ENCODE data around the gene FADS6. TPM values are rescaled to one million over a fixed set of nuclear protein-coding genes. Genes with fewer than 3 reads are reported as not detected.

Gene FADS6
- polyA plus RNA-seq, 1 of the 3 experiments (the other 2 are of a cell fraction) = not detected

GRCh38 chr17:74842146-74842598 lies 51.3 kb downstream of the FADS6 start:
- 54% methylated on average over 8 of the region's 8 CpGs for WGBS (ENCODE audit: low lambda C conversion rate)
- ChIA-PET CTCF (interaction anchor here (1.0 to 98.1 kb wide), 7 partner anchors 18 to 119 kb away, joined by 3 to 3869 read pairs (median 9); partner anchors contain the start of genes FDXR, GRIN2C, NAT9 and OTOP2), POLR2A (interaction anchor here (1.2 to 2.2 kb wide), 4 partner anchors 14 to 170 kb away, joined by 3 to 9 read pairs (median 7); partner anchors contain the start of gene FDXR)
- H3K27ac ChIP-seq (ENCODE audit: low read depth in 2 of 2, low read length in 1 of 2) = no peak overlapping the region
- H3K4me2 ChIP-seq = peak overlapping the region; percentile 63; the same call in 1 of the 2 replicates
- no peaks in the 10 kb centered on the region for H3F3A ChIP-seq (replicated peaks; ENCODE audit: insufficient read depth)
- no peaks in the 10 kb centered on the region for H3K9me2 ChIP-seq
- no peaks in the 10 kb centered on the region for H4K20me1 ChIP-seq (ENCODE audit: insufficient read depth)
- peak; percentile 66 for DNase-seq
- H3K9me3 ChIP-seq = no peaks in the 10 kb centered on the region
- peaks cover 0 to 4% of the 10 kb centered on the region in 2 experiments for H3K36me3 ChIP-seq (replicated peaks in 1 of 2; ENCODE audit: control insufficient read depth in 1 of 2, insufficient read depth in 2 of 2, low read length in 1 of 2)
- peaks cover 0 to 16% of the 10 kb centered on the region in 2 experiments; a peak in 1 of 4 replicates for H3K4me1 ChIP-seq (ENCODE audit: control insufficient read depth in 1 of 2, insufficient read depth in 2 of 2, low read depth in 1 of 2, low read length in 1 of 2)
- no peaks in the 10 kb centered on the region for H3K27me3 ChIP-seq (ENCODE audit: insufficient read depth)
- peak overlapping the region; percentile 50 to 51; a peak in 3 of 4 replicates for H3K4me3 ChIP-seq (ENCODE audit: low read depth in 2 of 2, low read length in 1 of 2)
- TF ChIP-seq TEAD4 (IDR thresholded peaks at IDR 0.05; ENCODE audit: borderline replicate concordance, insufficient read depth) (no peak), POLR2AphosphoS5 (IDR thresholded peaks at IDR 0.05; ENCODE audit: low read depth, low read length) (no peak), RFX5 (IDR thresholded peaks at IDR 0.05; ENCODE audit: low read length) (peak; percentile 81), EP300 (IDR thresholded peaks at IDR 0.05; ENCODE audit: borderline replicate concordance in 1 of 2, low read depth in 1 of 2, low read length in 1 of 2) (no peak)
- H3K9ac ChIP-seq = no peak overlapping the region
- no peaks in the 10 kb centered on the region for H3K79me2 ChIP-seq (ENCODE audit: insufficient read depth)
- peak overlapping the region; percentile 79; the same call in 1 of the 2 replicates for H2AFZ ChIP-seq (ENCODE audit: low read depth)

DNA sequence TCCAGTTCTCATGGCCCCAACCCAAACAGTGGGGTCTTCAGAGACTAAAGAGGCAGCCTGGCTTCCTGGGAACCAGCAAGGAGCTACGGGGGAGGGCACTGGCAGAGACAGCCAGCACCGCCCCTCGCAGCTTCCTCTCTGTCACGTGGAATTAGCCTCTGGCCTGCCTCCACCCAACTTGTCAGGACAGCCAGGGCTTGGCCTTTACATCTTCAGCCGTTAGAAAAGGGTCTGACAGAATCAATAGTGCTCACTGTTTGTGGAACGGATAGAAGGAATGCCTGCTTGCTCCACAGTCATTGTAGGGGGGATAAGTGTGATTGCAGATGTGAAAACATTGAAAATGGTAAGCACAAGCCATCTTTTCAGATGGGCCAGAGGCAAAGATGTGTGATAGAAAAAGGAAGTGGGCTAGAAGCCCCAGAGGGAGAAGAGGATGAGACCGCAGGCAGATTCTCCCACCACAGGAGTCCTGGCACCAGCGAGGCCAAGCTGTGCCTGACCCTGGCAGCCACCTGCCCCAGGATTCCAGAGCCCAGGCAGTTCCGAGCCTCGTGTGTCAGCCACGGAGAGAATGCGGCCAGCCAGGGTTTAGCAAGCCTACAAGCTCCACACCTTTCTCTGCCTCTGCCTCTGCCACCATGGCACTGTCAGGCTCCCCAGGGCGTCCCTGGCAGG lies 52.3 kb downstream of the FADS6 start:
- H3F3A ChIP-seq (replicated peaks; ENCODE audit: insufficient read depth) = no peaks in the 10 kb centered on the region
- no peak overlapping the region for H2AFZ ChIP-seq (ENCODE audit: low read depth)
- no peak overlapping the region for H3K27ac ChIP-seq (ENCODE audit: low read depth in 2 of 2, low read length in 1 of 2)
- WGBS (ENCODE audit: low lambda C conversion rate) = 82% methylated on average over 13 of the region's 13 CpGs
- no peak for DNase-seq
- no peak overlapping the region for H3K4me3 ChIP-seq (ENCODE audit: low read depth in 2 of 2, low read length in 1 of 2)
- CTCF ChIA-PET = interaction anchor here (1.1 to 98.1 kb wide), 5 partner anchors 19 to 121 kb away, joined by 3 to 3869 read pairs (median 16); partner anchors contain the start of genes FDXR, GRIN2C, NAT9 and OTOP2
- peaks cover 0 to 16% of the 10 kb centered on the region in 2 experiments; a peak in 1 of 4 replicates for H3K4me1 ChIP-seq (ENCODE audit: control insufficient read depth in 1 of 2, insufficient read depth in 2 of 2, low read depth in 1 of 2, low read length in 1 of 2)
- H3K79me2 ChIP-seq (ENCODE audit: insufficient read depth) = no peaks in the 10 kb centered on the region
- no peaks in the 10 kb centered on the region for H3K9me2 ChIP-seq
- H3K9ac ChIP-seq = no peak overlapping the region
- no peaks in the 10 kb centered on the region for H3K9me3 ChIP-seq
- H3K4me2 ChIP-seq = no peak overlapping the region
- TF ChIP-seq PBX3 (IDR thresholded peaks at IDR 0.05) = peak; percentile 28; the same call in 1 of the 2 replicates
- TF ChIP-seq EZH2phosphoT487 (IDR thresholded peaks at IDR 0.05; ENCODE audit: borderline replicate concordance, low read depth) = no peak
- no peak for TF ChIP-seq RXRA (IDR thresholded peaks at IDR 0.05; ENCODE audit: borderline replicate concordance, low read depth)
- POLR2A ChIA-PET = interaction anchor here (1.2 kb wide), 1 partner anchor 9 kb away, joined by 3 read pairs; no protein-coding TSS in a partner anchor
- H4K20me1 ChIP-seq (ENCODE audit: insufficient read depth) = no peaks in the 10 kb centered on the region
- H3K27me3 ChIP-seq (ENCODE audit: insufficient read depth) = no peaks in the 10 kb centered on the region
- H3K36me3 ChIP-seq (replicated peaks in 1 of 2; ENCODE audit: control insufficient read depth in 1 of 2, insufficient read depth in 2 of 2, low read length in 1 of 2) = peaks cover 0 to 14% of the 10 kb centered on the region in 2 experiments
